Measurements from ENCODE around the gene ENPEP. TPM values are rescaled to one million over a fixed set of nuclear protein-coding genes. Genes with fewer than 3 reads are reported as not detected.
A peak's percentile ranks its signal among the peaks of the same experiment; 100 is the strongest.
"Not testable (repeated sequence)": the region's sequence is repeated elsewhere in the genome, so short reads cannot be mapped to it uniquely, and the experiment has no call there.

Gene ENPEP
- total RNA-seq, 2 experiments from 2014 or later: 0.05 TPM; not detected in 1

- peaks cover 22% of the 10 kb centered on the region for H3K27me3 Mint-ChIP-seq
- H3K27ac Mint-ChIP-seq: no peak overlapping the region
- TF ChIP-seq, protein P1, sequence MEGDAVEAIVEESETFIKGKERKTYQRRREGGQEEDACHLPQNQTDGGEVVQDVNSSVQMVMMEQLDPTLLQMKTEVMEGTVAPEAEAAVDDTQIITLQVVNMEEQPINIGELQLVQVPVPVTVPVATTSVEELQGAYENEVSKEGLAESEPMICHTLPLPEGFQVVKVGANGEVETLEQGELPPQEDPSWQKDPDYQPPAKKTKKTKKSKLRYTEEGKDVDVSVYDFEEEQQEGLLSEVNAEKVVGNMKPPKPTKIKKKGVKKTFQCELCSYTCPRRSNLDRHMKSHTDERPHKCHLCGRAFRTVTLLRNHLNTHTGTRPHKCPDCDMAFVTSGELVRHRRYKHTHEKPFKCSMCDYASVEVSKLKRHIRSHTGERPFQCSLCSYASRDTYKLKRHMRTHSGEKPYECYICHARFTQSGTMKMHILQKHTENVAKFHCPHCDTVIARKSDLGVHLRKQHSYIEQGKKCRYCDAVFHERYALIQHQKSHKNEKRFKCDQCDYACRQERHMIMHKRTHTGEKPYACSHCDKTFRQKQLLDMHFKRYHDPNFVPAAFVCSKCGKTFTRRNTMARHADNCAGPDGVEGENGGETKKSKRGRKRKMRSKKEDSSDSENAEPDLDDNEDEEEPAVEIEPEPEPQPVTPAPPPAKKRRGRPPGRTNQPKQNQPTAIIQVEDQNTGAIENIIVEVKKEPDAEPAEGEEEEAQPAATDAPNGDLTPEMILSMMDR (IDR thresholded peaks at IDR 0.05): no peak
- H3K36me3 Mint-ChIP-seq (ENCODE audit: low read depth): no peaks in the 10 kb centered on the region
- ATAC-seq (peak; percentile 39), DNase-seq (peak; percentile 5)
- ChIA-PET POLR2A (no interaction called here), CTCF (interaction anchor here (0.9 to 1.7 kb wide), 3 partner anchors 27 to 240 kb away, joined by 3 read pairs; no protein-coding TSS in a partner anchor)
- no peak overlapping the region for H3K4me3 Mint-ChIP-seq
- H3K9me3 Mint-ChIP-seq: no peaks in the 10 kb centered on the region
- intact Hi-C loops (cut with micrococcal nuclease): no loop called here
- H3K4me1 Mint-ChIP-seq (ENCODE audit: low read depth): peaks cover 8% of the 10 kb centered on the region
Measured at GRCh38 chr4:110484767-110485166, 8.8 kb downstream of the ENPEP start.

DNA sequence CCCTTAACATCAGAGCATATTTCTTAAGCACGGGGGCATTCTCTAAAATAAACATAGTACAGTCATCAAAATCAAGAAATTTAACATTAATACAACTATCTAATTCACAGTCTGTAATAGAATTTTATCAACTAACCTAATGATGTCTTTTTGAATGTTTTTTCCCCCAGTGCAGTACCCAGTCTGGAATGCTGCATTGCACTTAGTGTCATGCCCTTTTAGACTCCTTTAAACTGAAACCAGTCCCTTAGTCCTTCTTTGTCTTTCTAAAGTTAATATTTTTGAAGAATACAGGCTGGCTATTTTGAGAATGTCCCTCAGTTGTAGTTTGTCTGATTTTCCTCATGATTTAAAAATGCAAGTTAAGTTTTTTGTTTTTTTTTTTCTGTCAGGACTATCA lies 9.5 kb downstream of the ENPEP start:
- Mint-ChIP-seq H3K36me3 (ENCODE audit: low read depth) (no peaks in the 10 kb centered on the region), H3K4me3 (no peak overlapping the region), H3K27me3 (peaks cover 22% of the 10 kb centered on the region), H3K4me1 (ENCODE audit: low read depth) (peaks cover 8% of the 10 kb centered on the region), H3K9me3 (no peaks in the 10 kb centered on the region), H3K27ac (no peak overlapping the region)
- POLR2A ChIA-PET: no interaction called here
- no peak for DNase-seq
- no peak for ATAC-seq
- TF ChIP-seq, protein P1 (IDR thresholded peaks at IDR 0.05): no peak
- CTCF ChIA-PET: interaction anchor here (1.4 to 1.7 kb wide), 2 partner anchors 33 to 241 kb away, joined by 3 read pairs; no protein-coding TSS in a partner anchor
- intact Hi-C loops (cut with micrococcal nuclease): no loop called here

GRCh38 chr4:110486256-110486655 lies 10.3 kb downstream of the ENPEP start:
- Mint-ChIP-seq H3K36me3 (ENCODE audit: low read depth) (no peaks in the 10 kb centered on the region), H3K27me3 (peaks cover 22% of the 10 kb centered on the region), H3K27ac (no peak overlapping the region), H3K9me3 (no peaks in the 10 kb centered on the region), H3K4me1 (ENCODE audit: low read depth) (peaks cover 8% of the 10 kb centered on the region), H3K4me3 (no peak overlapping the region)
- ATAC-seq (no peak), DNase-seq (no peak)
- TF ChIP-seq, protein P1 (IDR thresholded peaks at IDR 0.05): no peak
- ChIA-PET POLR2A (no interaction called here), CTCF (no interaction called here)
- intact Hi-C loops (cut with micrococcal nuclease): no loop called here

DNA sequence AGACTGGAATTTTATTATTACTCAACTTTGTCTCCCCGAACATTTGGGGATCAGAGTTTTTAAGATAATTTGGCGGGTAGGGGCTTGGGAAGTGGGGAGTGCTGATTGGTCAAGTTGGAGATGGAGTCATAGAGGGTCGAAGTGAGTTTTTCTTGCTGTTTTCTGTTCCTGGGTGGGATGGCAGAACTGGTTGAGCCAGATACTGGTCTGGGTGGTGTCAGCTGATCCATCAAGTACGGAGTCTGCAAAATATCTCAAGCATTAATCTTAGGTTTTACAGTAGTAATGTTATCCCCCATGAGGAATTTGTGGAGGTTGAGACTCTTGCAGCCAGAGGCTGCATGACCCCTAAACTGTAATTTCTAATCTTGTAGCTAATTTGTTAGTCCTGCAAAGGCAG lies 10.9 kb downstream of the ENPEP start:
- H3K9me3 Mint-ChIP-seq; H3K36me3 Mint-ChIP-seq (ENCODE audit: low read depth); H3K4me1 Mint-ChIP-seq (ENCODE audit: low read depth); DNase-seq; POLR2A ChIA-PET; H3K4me3 Mint-ChIP-seq; intact Hi-C loops (cut with micrococcal nuclease); ATAC-seq; H3K27ac Mint-ChIP-seq: not testable (repeated sequence)
- H3K27me3 Mint-ChIP-seq: peaks cover 20% of the 10 kb centered on the region
- CTCF ChIA-PET: interaction anchor here (1.2 to 1.3 kb wide), 2 partner anchors 22 to 27 kb away, joined by 3 read pairs; no protein-coding TSS in a partner anchor

GRCh38 chr4:110487873-110488272 lies 11.9 kb downstream of the ENPEP start:
- Mint-ChIP-seq H3K27me3 (peaks cover 14% of the 10 kb centered on the region), H3K4me1 (ENCODE audit: low read depth) (peaks cover 8% of the 10 kb centered on the region), H3K9me3 (no peaks in the 10 kb centered on the region), H3K4me3 (no peak overlapping the region), H3K36me3 (ENCODE audit: low read depth) (no peaks in the 10 kb centered on the region), H3K27ac (no peak overlapping the region)
- POLR2A ChIA-PET: no interaction called here
- TF ChIP-seq, protein P1 (IDR thresholded peaks at IDR 0.05): no peak
- intact Hi-C loops (cut with micrococcal nuclease): no loop called here
- DNase-seq (no peak), ATAC-seq (no peak)
- CTCF ChIA-PET: interaction anchor here (1.1 to 1.8 kb wide), 5 partner anchors 19 to 29 kb away, joined by 3 to 4 read pairs (median 3); no protein-coding TSS in a partner anchor

Measured in activated CD8-positive, alpha-beta T cell treated with anti-CD3 and anti-CD28 coated beads for 36 hours (primary cell).